ENCODE results near the gene B4GALT6. TPM values are rescaled to one million over a fixed set of nuclear protein-coding genes. Genes with fewer than 3 reads are reported as not detected.

Gene B4GALT6
- total RNA-seq, 6 donors from 2014 or later, result 0.55 to 3.4 (median 1.8) TPM; not detected in 1

DNA sequence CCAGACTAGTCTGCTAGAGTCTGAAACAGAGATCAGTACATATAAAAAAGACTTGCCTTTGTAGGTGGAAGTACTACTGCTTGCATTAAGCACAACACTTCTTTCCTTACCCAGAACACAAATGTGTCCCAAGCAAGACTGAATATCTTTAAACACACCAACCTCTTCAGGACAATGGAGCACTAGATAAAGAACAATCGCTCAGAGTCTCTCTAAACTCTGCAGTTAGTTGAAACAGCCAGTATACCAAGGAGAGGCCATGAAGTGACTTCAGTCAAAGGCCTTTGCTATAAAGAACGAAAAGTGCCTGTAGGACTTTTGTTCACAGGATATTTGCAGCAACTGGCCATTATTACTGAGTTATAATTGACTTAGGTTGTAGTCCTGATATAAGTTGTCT is 9.9 kb upstream of the B4GALT6 start:
- H3K27ac ChIP-seq, result no peak overlapping the region
- no peaks in the 10 kb centered on the region for H3K9me3 ChIP-seq
- TF ChIP-seq POLR2AphosphoS5 (IDR thresholded peaks at IDR 0.05), result no peak
- TF ChIP-seq CTCF (IDR thresholded peaks at IDR 0.05), result no peak
- no peak for TF ChIP-seq POLR2A (IDR thresholded peaks at IDR 0.05)
- no peak for TF ChIP-seq EP300 (IDR thresholded peaks at IDR 0.05)
- no peaks in the 10 kb centered on the region for H3K36me3 ChIP-seq
- no peaks in the 10 kb centered on the region for H3K4me1 ChIP-seq
- H3K27me3 ChIP-seq, result no peaks in the 10 kb centered on the region
- 67 to 81% methylated on average over 2 of the region's 2 CpGs for WGBS, 2 donors
- DNase-seq (no peak), ATAC-seq (ENCODE audit: low FRiP score in 2 of 2) (no peak)
- H3K4me3 ChIP-seq, result no peak overlapping the region

GRCh38 chr18:31688606-31689005 is 4.2 kb upstream of the B4GALT6 start:
- TF ChIP-seq CTCF (IDR thresholded peaks at IDR 0.05), result no peak
- no peak for TF ChIP-seq EP300 (IDR thresholded peaks at IDR 0.05)
- TF ChIP-seq POLR2AphosphoS5 (IDR thresholded peaks at IDR 0.05), result no peak
- no peak for TF ChIP-seq POLR2A (IDR thresholded peaks at IDR 0.05)

GRCh38 chr18:31686986-31687928 is 2.9 kb upstream of the B4GALT6 start:
- DNase-seq (no peak), ATAC-seq (ENCODE audit: low FRiP score in 2 of 2) (no peak)
- Histone ChIP-seq H3K9me3 (no peaks in the 10 kb centered on the region), H3K4me1 (peaks cover 10 to 22% (median 15%) of the 10 kb centered on the region in 4 donors), H3K27me3 (no peaks in the 10 kb centered on the region), H3K27ac (no peak overlapping the region), H3K4me3 (no peak overlapping the region), H3K36me3 (no peaks in the 10 kb centered on the region)
- TF ChIP-seq POLR2AphosphoS5 (IDR thresholded peaks at IDR 0.05) (no peak), CTCF (IDR thresholded peaks at IDR 0.05) (no peak), POLR2A (IDR thresholded peaks at IDR 0.05) (no peak), EP300 (IDR thresholded peaks at IDR 0.05) (no peak)
- WGBS, 2 donors, result 70 to 71% methylated on average over 6 of the region's 6 CpGs

More at GRCh38 chr18:31688606-31689005, 4.2 kb upstream of the B4GALT6 start:
- DNase-seq (no peak), ATAC-seq (ENCODE audit: low FRiP score in 2 of 2) (no peak)
- H3K27me3 ChIP-seq, result no peaks in the 10 kb centered on the region
- WGBS, 2 donors, result 48 to 50% methylated on average over 2 of the region's 2 CpGs
- H3K4me3 ChIP-seq, result no peak overlapping the region
- no peaks in the 10 kb centered on the region for H3K36me3 ChIP-seq
- H3K9me3 ChIP-seq, result no peaks in the 10 kb centered on the region
- no peak overlapping the region for H3K27ac ChIP-seq
- peaks cover 9 to 22% (median 15%) of the 10 kb centered on the region in 4 donors for H3K4me1 ChIP-seq

DNA sequence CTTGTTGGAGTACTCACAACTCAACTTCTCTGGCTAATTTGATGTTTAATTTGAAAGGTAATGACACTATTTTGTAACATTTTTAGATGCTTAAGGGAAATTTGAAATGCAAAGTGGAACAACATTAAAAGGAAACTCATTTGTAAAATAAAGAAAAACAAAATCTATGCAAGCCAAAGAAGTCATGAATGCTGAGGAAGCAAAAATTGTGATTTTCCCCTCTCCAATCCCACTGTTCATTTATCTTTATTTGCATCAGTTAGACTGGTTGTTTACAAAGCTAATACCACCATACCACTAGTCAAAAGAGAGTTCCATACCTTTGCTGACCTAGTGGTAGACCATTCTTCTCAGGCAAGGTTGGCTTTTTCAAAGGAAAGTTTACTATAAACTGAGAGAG is 2.2 kb upstream of the B4GALT6 start:
- H3K9me3 ChIP-seq, result no peaks in the 10 kb centered on the region
- DNase-seq (no peak), ATAC-seq (ENCODE audit: low FRiP score in 2 of 2) (no peak)
- peaks cover 10 to 22% (median 15%) of the 10 kb centered on the region in 4 donors for H3K4me1 ChIP-seq
- no peak overlapping the region for H3K4me3 ChIP-seq
- no peaks in the 10 kb centered on the region for H3K36me3 ChIP-seq
- no peaks in the 10 kb centered on the region for H3K27me3 ChIP-seq
- no peak for TF ChIP-seq POLR2AphosphoS5 (IDR thresholded peaks at IDR 0.05)
- no peak for TF ChIP-seq CTCF (IDR thresholded peaks at IDR 0.05)
- no peak for TF ChIP-seq EP300 (IDR thresholded peaks at IDR 0.05)
- no peak for TF ChIP-seq POLR2A (IDR thresholded peaks at IDR 0.05)
- H3K27ac ChIP-seq, result no peak overlapping the region

Data from upper lobe of left lung (tissue), 6 donors.